CD4-positive, alpha-beta T cell treated with Interleukin-15 for 1 hour (primary cell): ENCODE measurements around the gene FBXO8.

ENCODE experiments used
- DNase-seq: peaks from one replicate; pipeline ENCODE4 v3.0.0-alpha.2; 2020

The FBXO8 gene

GRCh38 chr4:174241162-174241561, 42.3 kb downstream of the FBXO8 start:
- no peak for DNase-seq

GRCh38 chr4:174236359-174236758, 47.1 kb downstream of the FBXO8 start:
- no peak for DNase-seq

DNA sequence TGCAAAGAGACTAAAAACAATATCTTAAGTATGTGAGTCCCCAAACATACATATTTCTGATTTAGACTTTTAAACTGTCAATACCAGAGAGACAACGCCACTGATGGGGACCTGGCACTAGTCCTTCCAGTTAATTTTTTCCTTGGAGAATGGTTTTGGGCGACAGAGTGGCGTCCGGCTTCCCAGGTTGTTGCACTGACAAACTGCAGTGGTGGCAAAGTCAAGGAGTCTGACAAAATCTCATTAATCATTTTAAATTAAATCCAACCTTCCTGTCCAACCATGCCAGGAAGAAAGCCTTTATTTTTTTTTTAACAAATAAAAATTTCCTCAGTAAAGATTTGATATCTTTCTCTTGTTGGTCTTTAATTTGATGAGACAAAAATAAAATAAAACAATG, 52.8 kb downstream of the FBXO8 start:
- DNase-seq: no peak

GRCh38 chr4:174230148-174230547, 53.3 kb downstream of the FBXO8 start:
- DNase-seq: no peak

DNA sequence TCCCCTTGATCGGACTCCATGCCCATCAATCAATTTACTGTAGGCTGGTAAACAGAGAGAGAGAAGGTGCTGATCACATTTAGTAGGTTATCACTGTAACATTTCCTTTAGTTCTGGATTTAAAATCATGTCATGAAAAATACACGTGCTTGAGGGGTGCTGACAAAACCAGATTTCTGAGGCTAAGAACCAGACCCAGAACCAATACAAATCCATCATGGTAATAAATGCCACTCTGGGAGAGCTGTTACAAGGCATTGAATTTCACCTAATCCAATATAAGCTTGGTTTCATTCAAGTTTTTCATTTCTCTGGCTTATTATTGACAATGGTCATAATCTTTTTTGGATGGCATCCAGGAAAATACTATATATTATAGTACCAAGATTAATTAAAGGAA, 54.5 kb downstream of the FBXO8 start:
- no peak for DNase-seq

DNA sequence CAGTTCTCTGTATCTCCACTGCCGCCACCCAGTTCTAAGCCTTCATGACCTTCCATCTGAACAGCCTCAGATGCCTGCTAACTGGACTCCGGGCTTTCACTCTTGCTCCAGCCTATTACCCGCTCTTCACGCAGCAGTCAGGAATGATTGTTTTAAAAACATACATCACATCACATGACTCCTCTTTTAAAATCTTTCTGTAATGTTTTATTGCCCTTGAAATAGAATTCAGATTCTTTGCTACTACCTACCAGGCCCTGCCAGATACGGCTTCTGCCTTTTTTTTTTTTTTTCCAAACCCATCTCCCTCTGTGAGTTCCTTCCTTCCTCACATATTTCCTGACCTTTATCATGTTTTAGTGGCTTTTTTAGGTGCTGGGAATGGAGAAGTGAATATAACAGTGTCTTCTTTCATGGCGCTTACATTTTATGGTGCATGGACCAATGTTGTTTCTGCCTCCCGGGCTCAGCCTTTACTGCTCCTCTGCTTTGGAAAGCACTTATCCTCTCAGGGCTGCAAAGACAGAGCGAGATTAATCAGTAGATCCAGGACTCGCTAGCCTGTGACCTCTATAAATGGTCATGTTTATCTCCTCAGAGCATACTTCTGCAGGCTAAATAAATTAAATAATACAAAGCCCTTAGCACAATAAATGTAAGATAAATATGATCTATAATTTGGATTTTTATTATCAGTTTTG, 58.0 kb downstream of the FBXO8 start:
- DNase-seq: no peak

GRCh38 chr4:174224550-174224949, 58.9 kb downstream of the FBXO8 start:
- no peak for DNase-seq

DNA sequence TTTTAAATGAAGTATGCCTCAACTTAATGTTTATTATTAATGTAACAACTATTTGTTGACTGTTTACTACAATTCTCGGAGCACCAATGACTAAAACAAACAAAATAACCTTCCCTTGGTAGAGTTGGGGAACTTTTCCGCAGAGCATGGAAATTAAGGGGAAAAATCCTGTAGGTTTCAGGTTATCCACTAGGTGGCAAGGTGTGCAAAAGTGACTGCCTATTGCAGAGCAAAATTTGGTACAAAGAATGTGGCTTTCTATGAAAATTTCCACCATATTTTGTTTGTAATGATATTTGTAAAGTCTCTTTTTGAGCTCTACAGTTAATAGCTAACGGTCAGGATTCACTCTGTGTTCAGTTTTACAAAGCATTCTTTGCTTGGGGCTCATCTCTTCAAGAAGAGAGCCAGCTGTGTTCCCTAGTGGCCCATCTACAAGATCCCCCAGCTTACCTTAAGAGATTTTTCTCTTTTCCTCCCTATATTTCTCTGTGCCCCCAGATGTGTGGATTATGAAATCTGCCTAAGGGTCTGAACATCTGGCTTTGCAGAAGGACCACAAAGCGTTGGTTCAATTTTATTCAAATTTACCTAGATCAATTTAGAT, 61.1 kb downstream of the FBXO8 start:
- DNase-seq: no peak

GRCh38 chr4:174218127-174218790, 65.2 kb downstream of the FBXO8 start:
- no peak for DNase-seq

DNA sequence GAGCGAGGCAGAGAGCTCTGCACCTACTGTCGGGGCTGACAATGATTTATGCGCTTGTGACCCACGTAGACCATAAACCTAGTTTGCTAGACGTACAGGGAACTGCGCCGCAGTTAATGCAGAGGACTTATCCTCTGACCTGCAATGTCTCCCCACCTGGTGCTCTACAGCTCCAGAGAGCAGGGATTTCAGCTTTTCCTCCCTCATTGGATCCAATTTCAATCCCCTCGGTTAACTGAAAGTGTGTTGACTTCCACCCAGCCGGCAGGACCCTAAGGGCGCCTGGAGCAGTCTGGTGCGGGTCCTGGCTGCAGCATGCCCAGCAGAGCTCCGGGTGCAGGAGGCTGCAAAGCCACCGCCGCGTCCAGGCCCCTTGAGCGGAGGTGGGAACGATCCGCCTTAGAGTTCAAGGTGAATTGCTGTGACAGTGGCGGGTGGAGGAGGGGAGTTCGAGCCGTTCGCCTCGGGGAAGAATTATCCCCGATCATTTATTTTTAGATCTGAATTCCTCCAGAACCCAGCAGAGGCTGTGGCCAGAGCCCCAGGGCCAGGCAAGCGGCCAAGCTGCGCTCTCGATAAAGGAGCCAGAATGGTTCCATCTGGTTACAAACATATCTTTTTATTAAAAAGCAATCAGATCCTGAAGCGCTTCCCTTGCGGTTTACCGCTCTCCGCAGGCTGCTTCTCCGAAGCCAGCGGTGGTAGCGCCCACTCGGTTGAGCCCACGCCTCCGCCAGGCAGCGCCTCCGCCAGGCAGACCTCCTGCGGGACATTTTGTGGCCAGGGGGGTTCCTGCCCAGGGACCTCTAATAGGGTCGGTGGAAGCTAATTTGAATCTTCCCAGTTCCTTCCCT, 66.0 kb downstream of the FBXO8 start:
- DNase-seq: no peak

DNA sequence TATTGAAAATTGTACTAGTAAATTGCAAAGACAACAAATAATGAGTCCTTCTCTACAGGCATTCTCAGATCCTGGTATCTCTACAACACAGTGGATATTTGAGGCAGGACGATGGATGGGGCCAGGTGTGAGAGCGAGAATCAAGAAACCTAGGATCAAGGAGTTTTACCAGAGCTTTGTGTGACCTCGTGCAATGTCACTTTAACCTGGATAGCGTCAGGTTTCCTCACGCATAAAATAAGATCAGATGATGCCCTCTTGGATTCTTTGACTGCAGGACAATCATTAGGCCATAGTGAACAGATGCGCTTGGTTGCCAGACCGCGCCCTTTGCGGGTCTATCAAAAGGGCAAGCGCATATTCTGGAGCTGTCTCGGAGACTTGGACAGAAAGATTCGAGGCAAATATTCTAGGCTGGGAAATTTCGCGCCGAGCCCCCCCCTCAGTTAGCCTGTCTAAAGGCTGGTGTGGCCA, 66.6 kb downstream of the FBXO8 start:
- no peak for DNase-seq

DNA sequence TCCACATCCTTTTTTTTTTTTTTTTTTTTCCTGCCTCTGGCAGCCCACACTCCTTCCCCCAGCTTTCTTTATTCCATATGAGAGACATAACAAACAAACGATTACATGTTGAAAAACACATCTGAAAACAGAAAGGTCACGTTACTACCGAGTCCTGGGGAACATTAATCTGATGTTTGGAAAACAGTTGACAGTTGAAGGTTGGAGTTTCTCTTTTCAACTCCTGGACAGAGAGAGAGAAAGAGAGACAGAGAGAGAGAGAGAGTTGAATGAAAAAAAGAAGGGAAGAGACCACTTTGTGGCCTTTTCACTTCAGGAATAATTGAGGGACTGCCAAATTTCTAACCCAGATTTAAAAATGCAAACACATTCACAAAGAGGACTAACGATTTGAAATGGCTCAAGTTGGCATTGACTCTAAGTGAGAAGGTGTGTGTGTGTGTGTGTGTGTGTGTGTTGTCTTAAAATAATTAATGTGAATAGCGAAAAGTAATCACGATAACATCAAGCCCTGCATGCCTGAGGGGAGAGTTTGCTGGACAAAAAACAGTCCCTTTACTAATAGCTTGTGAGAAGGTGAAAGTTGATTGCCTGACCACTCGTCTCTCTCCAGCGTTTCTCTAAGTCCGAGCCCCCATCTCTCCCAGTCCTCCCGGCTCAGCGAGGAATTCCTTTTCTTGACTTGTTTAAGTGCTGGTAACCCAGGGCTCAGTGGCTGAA, 67.3 kb downstream of the FBXO8 start:
- no peak for DNase-seq

DNA sequence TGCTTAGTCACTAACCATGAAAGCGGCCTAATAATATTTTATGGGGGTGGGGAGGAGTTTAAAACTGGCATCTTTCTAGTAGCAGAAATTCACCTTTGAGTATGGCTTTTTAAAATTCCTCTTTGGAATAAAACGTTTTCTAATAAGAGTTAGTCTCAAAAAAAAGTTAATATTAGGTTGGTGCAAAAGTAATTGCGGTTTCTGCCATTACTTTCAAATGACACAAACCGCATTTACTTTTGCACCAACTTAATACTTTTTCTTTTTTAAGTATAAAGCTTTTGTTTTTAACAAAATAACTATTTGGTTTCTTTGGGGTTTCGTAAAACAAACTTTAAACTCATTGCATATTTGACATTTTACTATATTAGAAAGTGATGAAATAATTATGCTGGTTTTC, 68.4 kb downstream of the FBXO8 start:
- no peak for DNase-seq

GRCh38 chr4:174214101-174214878, 69.2 kb downstream of the FBXO8 start:
- DNase-seq: no peak

DNA sequence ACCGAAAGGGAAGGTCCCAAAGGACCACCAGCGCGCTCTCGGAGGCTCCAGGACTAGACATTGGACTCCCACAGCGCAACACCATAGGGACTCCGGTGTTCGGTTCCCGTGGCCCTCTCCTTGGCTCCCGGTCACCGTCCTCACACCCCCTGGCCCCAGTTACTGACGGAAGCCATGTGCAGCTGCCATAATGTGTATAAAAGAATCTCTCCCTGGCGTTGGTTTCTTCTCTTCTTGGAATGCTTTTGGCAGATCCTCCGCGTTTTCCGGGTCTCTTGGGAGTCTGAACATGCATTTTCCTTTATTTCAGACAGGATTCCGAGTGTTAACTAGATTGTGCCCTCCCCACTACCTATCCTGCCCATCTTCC, 69.8 kb downstream of the FBXO8 start:
- no peak for DNase-seq

DNA sequence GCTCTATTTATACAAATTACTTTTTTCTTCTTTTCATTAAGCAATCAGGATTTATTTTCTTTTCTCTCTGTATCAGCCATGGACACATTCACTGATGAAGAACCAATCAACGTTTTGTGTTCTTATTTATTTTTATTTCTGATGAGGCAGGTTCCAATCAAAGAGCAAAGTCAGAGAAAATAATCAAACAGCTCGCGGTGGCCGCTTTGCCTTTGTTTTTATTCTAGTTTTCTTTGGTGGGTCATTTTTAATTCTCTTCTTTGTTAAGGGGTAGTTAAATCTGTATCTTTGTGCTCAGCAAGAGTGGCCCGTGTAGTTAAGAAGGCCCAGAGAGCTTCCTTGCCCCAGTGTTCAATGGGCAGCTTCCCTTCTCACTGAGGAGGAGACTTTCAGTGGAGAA, 71.4 kb downstream of the FBXO8 start:
- DNase-seq: no peak

- DNase-seq: no peak
These were observed 71.8 kb downstream of the FBXO8 start for GRCh38 chr4:174211622-174212044.

DNA sequence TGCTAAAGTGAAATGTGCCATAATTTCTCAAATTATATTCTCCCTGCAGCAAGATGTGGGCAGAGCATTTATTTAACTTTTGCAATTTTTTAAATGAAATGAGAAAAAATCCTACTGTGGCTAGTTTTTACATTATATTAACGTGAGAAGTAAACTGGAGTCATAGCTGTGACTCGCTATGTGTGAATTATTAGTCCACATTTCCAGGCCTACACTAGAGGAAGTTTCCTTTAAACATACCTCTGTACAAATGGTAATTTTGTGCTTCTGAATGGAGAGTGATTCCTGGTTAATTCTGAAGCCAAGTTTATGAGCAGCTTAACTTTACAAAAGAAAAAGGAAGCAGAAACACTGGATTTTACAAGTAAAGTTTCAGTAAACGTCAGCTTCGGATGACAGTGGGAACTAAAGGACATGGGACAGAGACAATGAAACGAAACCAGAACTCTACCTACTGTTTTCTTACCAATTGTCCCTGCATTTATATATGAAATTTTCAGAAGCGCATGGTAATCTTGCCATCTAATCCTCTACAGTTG, 72.4 kb downstream of the FBXO8 start:
- no peak for DNase-seq

- DNase-seq: no peak
These were observed 73.1 kb downstream of the FBXO8 start for GRCh38 chr4:174210354-174210753.

- DNase-seq: no peak
These were observed 74.1 kb downstream of the FBXO8 start for GRCh38 chr4:174209341-174209740.

DNA sequence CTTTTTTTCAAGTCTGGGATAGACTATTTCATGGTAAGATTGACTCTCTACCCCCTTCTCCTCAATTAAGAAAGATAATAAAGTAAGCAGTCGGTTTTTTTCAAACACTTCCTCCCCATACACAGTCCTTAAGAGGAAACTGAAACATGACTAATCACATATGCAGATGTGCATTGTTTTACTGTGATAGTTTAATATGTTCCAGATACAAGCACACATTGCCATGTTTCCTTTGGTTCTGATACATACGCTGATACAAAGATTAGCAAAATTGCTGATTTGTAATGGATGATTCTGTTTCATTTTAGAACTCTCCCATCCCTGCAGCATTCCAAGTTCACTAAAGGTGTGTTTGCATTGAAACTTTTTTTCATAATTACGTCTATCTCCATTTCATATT, 76.1 kb downstream of the FBXO8 start:
- no peak for DNase-seq
